SK-N-SH (cell line): Measurements from ENCODE around the gene VRK2. TPM values are rescaled to one million over a fixed set of nuclear protein-coding genes. Genes with fewer than 3 reads are reported as not detected.
"Not testable (repeated sequence)": the region's sequence is repeated elsewhere in the genome, so short reads cannot be mapped to it uniquely, and the experiment has no call there.

Experiments
- CTCF ChIA-PET: fragments of 300-600, 350-600 bp; formaldehyde crosslinking; extraction: SDS; loops from one replicate; lab custom pipeline; 2021; lab: Yijun Ruan, JAX
- POLR2A ChIA-PET: fragments of 350-600 bp; sonication (Branson Sonifier 250); formaldehyde crosslinking; extraction: SDS; loops from one replicate; lab custom pipeline; 2020; ENCODE audit warnings: antibody characterized with exemption, inconsistent platforms; lab: Yijun Ruan, JAX
- DNase-seq: peaks from one replicate; pipeline ENCODE4 v3.0.0; 2012
- H2AFZ ChIP-seq: fragments of 200-600 bp; sonication (generic); 2 replicates; pipeline ENCODE4 v1.8.1; 2016; ENCODE audit warnings: antibody characterized with exemption, mild to moderate bottlenecking, low read depth
- H3F3A ChIP-seq: fragments of 200-600 bp; sonication (generic); replicated peaks from 2 replicates; pipeline ENCODE3; 2016; ENCODE audit warnings: antibody characterized with exemption, mild to moderate bottlenecking; ENCODE audit not compliant: insufficient read depth
- H3K27ac ChIP-seq, 2 experiments: fragments of 200-500 bp in 1 of 2; fragments of 200-600 bp in 1 of 2; sonication (Bioruptor generic) in 1 of 2; sonication (generic), shearing (Covaris generic) in 1 of 2; 2 replicates each; pipeline versions ENCODE4 v1.5.1 to v1.6.1; 2014 to 2016; ENCODE audit warnings: low read depth in 2 of 2, inconsistent platforms in 1 of 2, low read length in 1 of 2, mild to moderate bottlenecking in 1 of 2, mixed read lengths in 1 of 2
- H3K27me3 ChIP-seq: fragments of 200-600 bp; sonication (generic), shearing (Covaris generic); 2 replicates; pipeline ENCODE4 v1.6.1; 2016; ENCODE audit warnings: mixed run types; ENCODE audit not compliant: insufficient read depth
- H3K36me3 ChIP-seq, 2 experiments: fragments of 200-500 bp in 1 of 2; fragments of 200-600 bp in 1 of 2; sonication (Bioruptor generic) in 1 of 2; sonication (generic) in 1 of 2; replicated peaks in 1 of 2; 2 replicates each; pipeline versions ENCODE3 to v1.5.1; 2014 to 2016; ENCODE audit warnings: low read length in 1 of 2, mild to moderate bottlenecking in 1 of 2; ENCODE audit not compliant: insufficient read depth in 2 of 2, control insufficient read depth in 1 of 2
- H3K4me1 ChIP-seq, 2 experiments: fragments of 200-500 bp in 1 of 2; fragments of 200-600 bp in 1 of 2; sonication (Bioruptor generic) in 1 of 2; sonication (generic), shearing (Covaris generic) in 1 of 2; 2 replicates each; pipeline versions ENCODE4 v1.5.1 to v1.6.1; 2014 to 2016; ENCODE audit warnings: low read depth in 1 of 2, low read length in 1 of 2, mixed run types in 1 of 2; ENCODE audit not compliant: insufficient read depth in 2 of 2, control insufficient read depth in 1 of 2
- H3K4me2 ChIP-seq: fragments of 200-600 bp; sonication (generic), shearing (Covaris generic); 2 replicates; pipeline ENCODE4 v1.6.1; 2017; ENCODE audit warnings: mixed run types
- H3K4me3 ChIP-seq, 2 experiments: fragments of 200-500 bp in 1 of 2; fragments of 200-600 bp in 1 of 2; sonication (Bioruptor generic) in 1 of 2; sonication (generic), shearing (Covaris generic) in 1 of 2; 2 replicates each; pipeline versions ENCODE4 v1.5.1 to v1.8.1; 2014 to 2016; ENCODE audit warnings: low read depth in 2 of 2, inconsistent platforms in 1 of 2, low read length in 1 of 2, mild to moderate bottlenecking in 1 of 2, mixed read lengths in 1 of 2, moderate library complexity in 1 of 2
- H3K79me2 ChIP-seq: fragments of 200-600 bp; sonication (generic); 2 replicates; pipeline ENCODE4 v1.8.1; 2017; ENCODE audit warnings: mild to moderate bottlenecking; ENCODE audit not compliant: insufficient read depth
- H3K9ac ChIP-seq: fragments of 200-600 bp; sonication (generic); 2 replicates; pipeline ENCODE4 v1.6.1; 2017; ENCODE audit warnings: mixed run types
- H3K9me2 ChIP-seq: fragments of 200-600 bp; sonication (generic); 2 replicates; pipeline ENCODE4 v1.6.1; 2017; ENCODE audit warnings: mixed run types
- H3K9me3 ChIP-seq: fragments of 200-600 bp; sonication (generic); 2 replicates; pipeline ENCODE4 v1.6.1; 2017; ENCODE audit warnings: mixed run types, mild to moderate bottlenecking, moderate library complexity
- H4K20me1 ChIP-seq: fragments of 200-600 bp; sonication (generic); 2 replicates; pipeline ENCODE4 v1.6.1; 2017; ENCODE audit warnings: mild to moderate bottlenecking, mixed run types; ENCODE audit not compliant: insufficient read depth
- EZH2phosphoT487 ChIP-seq: fragments of 200-600 bp; sonication (generic); IDR thresholded peaks from 2 replicates; pipeline ENCODE4 v1.6.1; 2017; ENCODE audit warnings: low read depth, mixed run types, mild to moderate bottlenecking, antibody characterized with exemption, moderate library complexity, borderline replicate concordance
- FOXJ3 ChIP-seq: sonication (generic); formaldehyde crosslinking; IDR thresholded peaks from 2 replicates; pipeline ENCODE4 v1.5.1; 2020; ENCODE audit warnings: mild to moderate bottlenecking, missing genetic modification reagents
- FOXM1 ChIP-seq: IDR thresholded peaks from 2 replicates; pipeline ENCODE4 v1.4.0; 2012; ENCODE audit warnings: low read depth, mild to moderate bottlenecking
- GATA2 ChIP-seq: sonication (generic); formaldehyde crosslinking; IDR thresholded peaks from 2 replicates; pipeline ENCODE4 v1.5.0; 2020; ENCODE audit warnings: mild to moderate bottlenecking, missing genetic modification reagents
- MAX ChIP-seq: IDR thresholded peaks from 2 replicates; pipeline ENCODE4 v1.4.0; 2012; ENCODE audit warnings: low read depth
- NFIC ChIP-seq: IDR thresholded peaks from 2 replicates; pipeline ENCODE4 v1.4.0; 2012; ENCODE audit warnings: borderline replicate concordance
- POLR2AphosphoS5 ChIP-seq: IDR thresholded peaks from 2 replicates; pipeline ENCODE4 v1.6.1; 2012; ENCODE audit warnings: low read depth, low read length
- REST ChIP-seq: IDR thresholded peaks from 2 replicates; pipeline ENCODE4 v1.6.1; 2012; ENCODE audit warnings: mild to moderate bottlenecking, low read depth, low read length, moderate library complexity
- RFX5 ChIP-seq: IDR thresholded peaks from 2 replicates; pipeline ENCODE4 v1.6.1; 2012; ENCODE audit warnings: mild to moderate bottlenecking, improper control_type of control experiment, low read length
- SIN3A ChIP-seq: IDR thresholded peaks from 2 replicates; pipeline ENCODE4 v1.6.1; 2012; ENCODE audit warnings: low read depth, mild to moderate bottlenecking, low read length, moderate library complexity, borderline replicate concordance
- SMC3 ChIP-seq: IDR thresholded peaks from 2 replicates; pipeline ENCODE4 v1.6.1; 2012; ENCODE audit warnings: low read depth, low read length, improper control_type of control experiment
- TAF1 ChIP-seq: IDR thresholded peaks from 2 replicates; pipeline ENCODE4 v1.6.1; 2012; ENCODE audit warnings: low read depth, mild to moderate bottlenecking, low read length, moderate library complexity, borderline replicate concordance
- WGBS: methylation state at CpG from one replicate; pipeline ENCODE4 v1.1.6; 2017; ENCODE audit warnings: low lambda C conversion rate; 5-methylcytosine and 5-hydroxymethylcytosine counted together
- polyA plus RNA-seq, 3 experiments: library from polyadenylated mRNA; depleted of rRNA; stranded (reverse); fragments of >200 nt; gene quantifications; 2 replicates each; pipeline ENCODE4 v1.2.3, GENCODE V29; 2012
- TF ChIP-seq, protein P1 (sequence below): fragments of 200-600 bp; sonication (generic); IDR thresholded peaks from 2 replicates; pipeline ENCODE4 v1.6.1; 2017; ENCODE audit warnings: antibody characterized with exemption, mild to moderate bottlenecking, moderate library complexity
- TF ChIP-seq, protein P2 (sequence below): IDR thresholded peaks from 2 replicates; pipeline ENCODE4; 2012

VRK2 gene
- polyA plus RNA-seq, 1 of the 3 experiments (the other 2 are of a cell fraction): not detected

- H3K9me3 ChIP-seq: no peaks in the 10 kb centered on the region
- no peak for DNase-seq
Measured at GRCh38 chr2:58089081-58089480, 42.5 kb downstream of the VRK2 start.

GRCh38 chr2:58092772-58093171 lies 46.2 kb downstream of the VRK2 start:
- H3K9ac ChIP-seq, H3K9me2 ChIP-seq, H3K9me3 ChIP-seq, H4K20me1 ChIP-seq, H3K4me1 ChIP-seq, POLR2A ChIA-PET, H3K4me3 ChIP-seq, H3K79me2 ChIP-seq, H3K36me3 ChIP-seq, DNase-seq, CTCF ChIA-PET, H3K4me2 ChIP-seq, H3F3A ChIP-seq, H3K27me3 ChIP-seq, H2AFZ ChIP-seq, H3K27ac ChIP-seq: not testable (repeated sequence)
- WGBS: 86% methylated on average over 4 of the region's 4 CpGs

More at GRCh38 chr2:58089081-58089480, 42.5 kb downstream of the VRK2 start:
- Histone ChIP-seq H3K9me2 (no peaks in the 10 kb centered on the region), H3K4me2 (no peak overlapping the region), H3K4me3 (no peak overlapping the region), H3K79me2 (no peaks in the 10 kb centered on the region), H3K27me3 (no peaks in the 10 kb centered on the region), H3K27ac (no peak overlapping the region), H3K4me1 (no peaks in the 10 kb centered on the region), H2AFZ (no peak overlapping the region), H3K9ac (no peak overlapping the region), H4K20me1 (no peaks in the 10 kb centered on the region), H3K36me3 (no peaks in the 10 kb centered on the region), H3F3A (no peaks in the 10 kb centered on the region)
- POLR2A ChIA-PET: no interaction called here
- WGBS: 55% methylated on average over 2 of the region's 2 CpGs
- CTCF ChIA-PET: no interaction called here
- no peak for TF ChIP-seq REST
- no peak for TF ChIP-seq FOXJ3 (CRISPR knock-in tag)
- no peak for TF ChIP-seq POLR2AphosphoS5
- no peak for TF ChIP-seq SMC3
- no peak for TF ChIP-seq TAF1
- TF ChIP-seq FOXM1: no peak
- no peak for TF ChIP-seq GATA2 (CRISPR knock-in tag)
- TF ChIP-seq, protein P1, sequence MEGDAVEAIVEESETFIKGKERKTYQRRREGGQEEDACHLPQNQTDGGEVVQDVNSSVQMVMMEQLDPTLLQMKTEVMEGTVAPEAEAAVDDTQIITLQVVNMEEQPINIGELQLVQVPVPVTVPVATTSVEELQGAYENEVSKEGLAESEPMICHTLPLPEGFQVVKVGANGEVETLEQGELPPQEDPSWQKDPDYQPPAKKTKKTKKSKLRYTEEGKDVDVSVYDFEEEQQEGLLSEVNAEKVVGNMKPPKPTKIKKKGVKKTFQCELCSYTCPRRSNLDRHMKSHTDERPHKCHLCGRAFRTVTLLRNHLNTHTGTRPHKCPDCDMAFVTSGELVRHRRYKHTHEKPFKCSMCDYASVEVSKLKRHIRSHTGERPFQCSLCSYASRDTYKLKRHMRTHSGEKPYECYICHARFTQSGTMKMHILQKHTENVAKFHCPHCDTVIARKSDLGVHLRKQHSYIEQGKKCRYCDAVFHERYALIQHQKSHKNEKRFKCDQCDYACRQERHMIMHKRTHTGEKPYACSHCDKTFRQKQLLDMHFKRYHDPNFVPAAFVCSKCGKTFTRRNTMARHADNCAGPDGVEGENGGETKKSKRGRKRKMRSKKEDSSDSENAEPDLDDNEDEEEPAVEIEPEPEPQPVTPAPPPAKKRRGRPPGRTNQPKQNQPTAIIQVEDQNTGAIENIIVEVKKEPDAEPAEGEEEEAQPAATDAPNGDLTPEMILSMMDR: no peak
- TF ChIP-seq, protein P2, sequence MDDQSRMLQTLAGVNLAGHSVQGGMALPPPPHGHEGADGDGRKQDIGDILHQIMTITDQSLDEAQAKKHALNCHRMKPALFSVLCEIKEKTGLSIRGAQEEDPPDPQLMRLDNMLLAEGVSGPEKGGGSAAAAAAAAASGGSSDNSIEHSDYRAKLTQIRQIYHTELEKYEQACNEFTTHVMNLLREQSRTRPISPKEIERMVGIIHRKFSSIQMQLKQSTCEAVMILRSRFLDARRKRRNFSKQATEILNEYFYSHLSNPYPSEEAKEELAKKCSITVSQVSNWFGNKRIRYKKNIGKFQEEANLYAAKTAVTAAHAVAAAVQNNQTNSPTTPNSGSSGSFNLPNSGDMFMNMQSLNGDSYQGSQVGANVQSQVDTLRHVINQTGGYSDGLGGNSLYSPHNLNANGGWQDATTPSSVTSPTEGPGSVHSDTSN: no peak
- no peak for TF ChIP-seq EZH2phosphoT487
- TF ChIP-seq SIN3A: no peak
- no peak for TF ChIP-seq RFX5
- no peak for TF ChIP-seq NFIC
- TF ChIP-seq MAX: no peak
